Sigmoid colon (tissue), 4 donors: ENCODE measurements around the gene CDC42EP2.

Experiments
- EP300 ChIP-seq, 4 donors: sonication (generic); formaldehyde crosslinking; IDR thresholded peaks; one replicate each; pipeline ENCODE4 v1.6.1; 2017; ENCODE audit warnings: antibody characterized with exemption in 4 of 4
- POLR2A ChIP-seq, 2 donors: fragments of 450-650 bp; IDR thresholded peaks; one replicate each; pipeline ENCODE4 v1.6.1; 2016; ENCODE audit warnings: antibody characterized with exemption in 2 of 2, mild to moderate bottlenecking in 2 of 2, moderate library complexity in 2 of 2
- POLR2AphosphoS5 ChIP-seq, 4 donors: sonication (generic); formaldehyde crosslinking; IDR thresholded peaks; one replicate each; pipeline ENCODE4 v1.6.1; 2017; ENCODE audit warnings: antibody characterized with exemption in 4 of 4
- TF ChIP-seq, protein P1 (sequence below), 4 experiments: fragments of 450-650 bp in 3 of 4; fragments of 200-600 bp in 1 of 4; IDR thresholded peaks; one replicate each; pipeline ENCODE4 v1.5.1; 2016 to 2019; ENCODE audit warnings: antibody characterized with exemption in 4 of 4, mild to moderate bottlenecking in 3 of 4, moderate library complexity in 2 of 4

DNA sequence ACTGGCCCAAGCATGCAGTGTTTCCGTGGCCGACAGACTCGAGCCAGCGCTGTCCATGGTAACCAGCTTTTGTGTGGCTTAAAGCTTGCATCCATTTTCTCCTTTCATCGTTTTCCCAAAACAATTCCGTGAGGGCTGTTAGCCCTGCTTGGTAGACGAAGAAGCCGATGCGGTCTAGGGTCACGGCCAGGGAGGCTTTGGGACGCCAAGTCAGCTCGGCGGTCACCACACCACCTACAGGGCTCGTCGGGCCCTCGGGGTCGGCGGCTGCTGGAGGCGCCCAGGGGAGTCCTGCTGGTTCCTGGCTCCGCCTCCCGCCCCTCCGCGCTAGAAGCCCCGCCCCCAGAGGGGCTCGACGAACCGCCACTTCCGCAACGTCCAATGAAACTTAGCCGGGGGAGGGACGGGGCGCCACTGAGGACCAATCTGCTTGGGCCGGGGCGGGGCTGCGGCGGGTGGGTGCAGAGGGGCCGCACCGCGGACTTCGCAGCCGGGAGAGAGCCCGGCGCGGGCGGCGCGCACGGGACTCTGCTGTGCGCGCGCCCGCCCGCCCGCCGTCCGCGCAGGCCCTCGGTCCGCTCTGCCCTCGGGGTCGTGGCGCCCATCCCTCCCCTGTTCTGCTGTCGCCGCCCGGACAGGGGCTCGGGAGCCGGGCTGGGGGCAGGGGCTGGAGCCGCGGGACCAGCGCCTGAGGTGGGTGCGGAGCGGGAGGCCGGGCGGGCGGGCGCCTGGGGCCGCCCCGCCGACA is 39.8 kb downstream of the CDC42EP2 start, which contains the start of gene TIGD3:
- TF ChIP-seq POLR2A (IDR thresholded peaks at IDR 0.05) (no peak), POLR2AphosphoS5 (IDR thresholded peaks at IDR 0.05) (peak in 3 of 4 donors; percentile 43 to 64 (median 61)), EP300 (IDR thresholded peaks at IDR 0.05) (no peak)
- TF ChIP-seq, protein P1, sequence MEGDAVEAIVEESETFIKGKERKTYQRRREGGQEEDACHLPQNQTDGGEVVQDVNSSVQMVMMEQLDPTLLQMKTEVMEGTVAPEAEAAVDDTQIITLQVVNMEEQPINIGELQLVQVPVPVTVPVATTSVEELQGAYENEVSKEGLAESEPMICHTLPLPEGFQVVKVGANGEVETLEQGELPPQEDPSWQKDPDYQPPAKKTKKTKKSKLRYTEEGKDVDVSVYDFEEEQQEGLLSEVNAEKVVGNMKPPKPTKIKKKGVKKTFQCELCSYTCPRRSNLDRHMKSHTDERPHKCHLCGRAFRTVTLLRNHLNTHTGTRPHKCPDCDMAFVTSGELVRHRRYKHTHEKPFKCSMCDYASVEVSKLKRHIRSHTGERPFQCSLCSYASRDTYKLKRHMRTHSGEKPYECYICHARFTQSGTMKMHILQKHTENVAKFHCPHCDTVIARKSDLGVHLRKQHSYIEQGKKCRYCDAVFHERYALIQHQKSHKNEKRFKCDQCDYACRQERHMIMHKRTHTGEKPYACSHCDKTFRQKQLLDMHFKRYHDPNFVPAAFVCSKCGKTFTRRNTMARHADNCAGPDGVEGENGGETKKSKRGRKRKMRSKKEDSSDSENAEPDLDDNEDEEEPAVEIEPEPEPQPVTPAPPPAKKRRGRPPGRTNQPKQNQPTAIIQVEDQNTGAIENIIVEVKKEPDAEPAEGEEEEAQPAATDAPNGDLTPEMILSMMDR (IDR thresholded peaks at IDR 0.05): no peak
